ENCODE measurements around the gene FSTL5. TPM values are rescaled to one million over a fixed set of nuclear protein-coding genes. Genes with fewer than 3 reads are reported as not detected.

Gene FSTL5
- total RNA-seq, 1 donor from 2014 or later = not detected

DNA sequence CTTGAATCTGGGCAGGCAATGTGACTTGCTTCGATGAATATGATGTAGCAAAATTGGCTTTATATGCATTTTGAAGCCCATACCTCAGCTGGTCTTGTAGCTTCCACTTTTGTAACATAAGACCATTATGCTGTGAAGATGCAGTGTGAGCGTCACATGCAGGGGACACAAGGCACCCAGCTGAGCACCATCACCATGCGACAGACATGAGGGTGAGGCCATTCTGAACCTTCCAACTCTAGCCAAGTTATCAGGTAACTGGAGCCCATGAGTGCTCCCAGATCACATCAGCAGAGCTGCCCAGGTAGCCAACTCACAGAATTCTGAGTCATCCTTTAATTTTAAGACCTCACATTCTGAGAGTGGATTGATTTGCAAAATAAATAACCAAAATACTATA, 705.9 kb downstream of the FSTL5 start:
- intact Hi-C loops (cut with micrococcal nuclease) = no loop called here
- H3K27ac Mint-ChIP-seq = no peak overlapping the region
- H3K4me1 Mint-ChIP-seq (ENCODE audit: low read depth) = no peaks in the 10 kb centered on the region

DNA sequence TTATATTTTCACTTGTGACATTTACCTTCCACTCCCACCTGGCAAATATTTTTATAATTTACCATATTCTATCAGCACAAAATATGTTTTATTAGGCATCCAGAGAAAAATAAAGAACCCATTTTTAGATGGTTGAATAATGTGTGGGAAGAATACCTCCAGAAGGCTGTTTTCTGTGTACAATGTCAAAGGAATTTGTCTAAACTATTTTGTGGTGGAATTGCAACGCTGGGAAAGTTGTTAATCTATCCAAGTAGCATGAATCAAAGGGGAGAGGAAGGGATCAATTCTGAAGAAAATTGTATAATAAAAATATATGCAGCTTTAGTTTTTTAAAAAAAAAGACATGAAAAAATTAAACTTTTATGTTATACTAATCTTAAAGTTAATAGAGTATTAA, 706.5 kb downstream of the FSTL5 start:
- DNase-seq (ENCODE audit: low spot score) = no peak
- H3K27me3 Mint-ChIP-seq (ENCODE audit: low read depth) = no peaks in the 10 kb centered on the region
- no peaks in the 10 kb centered on the region for H3K36me3 Mint-ChIP-seq (ENCODE audit: low read depth)
- no peaks in the 10 kb centered on the region for H3K4me1 Mint-ChIP-seq (ENCODE audit: low read depth)
- peaks cover 4% of the 10 kb centered on the region for H3K9me3 Mint-ChIP-seq
- no peak overlapping the region for H3K4me3 Mint-ChIP-seq (ENCODE audit: low read depth)
- intact Hi-C loops (cut with micrococcal nuclease) = no loop called here
- H3K27ac Mint-ChIP-seq = no peak overlapping the region

More for the DNA sequence above, 705.9 kb downstream of the FSTL5 start:
- Mint-ChIP-seq H3K9me3 (peaks cover 4% of the 10 kb centered on the region), H3K36me3 (ENCODE audit: low read depth) (no peaks in the 10 kb centered on the region), H3K4me3 (ENCODE audit: low read depth) (no peak overlapping the region), H3K27me3 (ENCODE audit: low read depth) (no peaks in the 10 kb centered on the region)
- no peak for DNase-seq (ENCODE audit: low spot score)

GRCh38 chr4:161454860-161455259, 708.9 kb downstream of the FSTL5 start:
- H3K9me3 Mint-ChIP-seq = no peaks in the 10 kb centered on the region
- no peak for DNase-seq (ENCODE audit: low spot score)
- intact Hi-C loops (cut with micrococcal nuclease) = no loop called here
- no peaks in the 10 kb centered on the region for H3K36me3 Mint-ChIP-seq (ENCODE audit: low read depth)
- H3K27me3 Mint-ChIP-seq (ENCODE audit: low read depth) = no peaks in the 10 kb centered on the region
- no peak overlapping the region for H3K4me3 Mint-ChIP-seq (ENCODE audit: low read depth)
- no peak overlapping the region for H3K27ac Mint-ChIP-seq
- H3K4me1 Mint-ChIP-seq (ENCODE audit: low read depth) = no peaks in the 10 kb centered on the region

GRCh38 chr4:161448550-161449180, 715.1 kb downstream of the FSTL5 start:
- intact Hi-C loops (cut with micrococcal nuclease) = no loop called here

DNA sequence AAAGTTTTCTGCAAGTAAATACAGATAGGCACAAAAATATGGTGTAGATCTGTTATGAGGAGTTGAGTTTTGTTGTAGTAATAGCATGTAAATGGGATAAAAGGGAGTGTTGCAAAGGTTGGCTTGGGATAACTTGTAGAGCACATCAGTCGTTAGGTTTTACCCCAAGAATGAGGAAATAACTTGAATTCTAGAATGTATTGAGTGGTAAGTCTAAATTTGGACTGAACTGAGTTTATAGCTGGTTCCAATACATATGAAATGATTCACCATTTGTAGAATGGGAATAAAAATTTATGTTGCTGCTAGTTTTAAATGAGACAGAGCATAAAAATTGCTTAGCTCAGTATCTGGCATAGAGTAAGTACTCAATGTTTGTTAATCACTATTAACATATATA, 719.2 kb downstream of the FSTL5 start:
- Mint-ChIP-seq H3K9me3 (peaks cover 8% of the 10 kb centered on the region), H3K36me3 (ENCODE audit: low read depth) (no peaks in the 10 kb centered on the region), H3K4me3 (ENCODE audit: low read depth) (no peak overlapping the region), H3K27me3 (ENCODE audit: low read depth) (no peaks in the 10 kb centered on the region), H3K4me1 (ENCODE audit: low read depth) (no peaks in the 10 kb centered on the region), H3K27ac (no peak overlapping the region)
- intact Hi-C loops (cut with micrococcal nuclease) = no loop called here
- DNase-seq (ENCODE audit: low spot score) = no peak

More at GRCh38 chr4:161448550-161449180, 715.1 kb downstream of the FSTL5 start:
- H3K36me3 Mint-ChIP-seq (ENCODE audit: low read depth) = no peaks in the 10 kb centered on the region
- H3K4me1 Mint-ChIP-seq (ENCODE audit: low read depth) = no peaks in the 10 kb centered on the region
- H3K9me3 Mint-ChIP-seq = no peaks in the 10 kb centered on the region
- H3K27me3 Mint-ChIP-seq (ENCODE audit: low read depth) = no peaks in the 10 kb centered on the region
- no peak for DNase-seq (ENCODE audit: low spot score)
- no peak overlapping the region for H3K27ac Mint-ChIP-seq
- no peak overlapping the region for H3K4me3 Mint-ChIP-seq (ENCODE audit: low read depth)

DNA sequence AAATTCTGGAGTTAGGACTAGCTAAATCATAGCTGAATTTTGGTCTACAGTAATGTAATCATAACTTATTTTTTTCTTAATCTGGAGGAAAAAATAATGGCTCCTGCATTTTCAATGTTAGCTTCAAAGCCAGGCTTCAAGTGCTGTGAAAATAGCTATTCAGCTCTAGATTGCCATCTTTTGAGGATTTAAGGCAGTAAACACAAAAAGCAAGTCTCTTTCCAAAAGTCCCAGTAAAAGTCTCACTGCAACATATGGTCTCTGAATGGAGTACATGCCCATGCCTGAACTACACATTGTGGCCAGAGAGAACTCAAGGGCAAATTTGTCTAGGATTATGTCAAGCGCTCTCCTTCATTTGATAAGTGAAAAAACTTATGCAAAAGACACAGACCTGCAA, 720.9 kb downstream of the FSTL5 start:
- H3K27ac Mint-ChIP-seq = no peak overlapping the region
- no peaks in the 10 kb centered on the region for H3K27me3 Mint-ChIP-seq (ENCODE audit: low read depth)
- H3K36me3 Mint-ChIP-seq (ENCODE audit: low read depth) = no peaks in the 10 kb centered on the region
- no peak overlapping the region for H3K4me3 Mint-ChIP-seq (ENCODE audit: low read depth)
- peaks cover 8% of the 10 kb centered on the region for H3K9me3 Mint-ChIP-seq
- DNase-seq (ENCODE audit: low spot score) = no peak
- intact Hi-C loops (cut with micrococcal nuclease) = no loop called here
- H3K4me1 Mint-ChIP-seq (ENCODE audit: low read depth) = no peaks in the 10 kb centered on the region

- no peaks in the 10 kb centered on the region for H3K36me3 Mint-ChIP-seq (ENCODE audit: low read depth)
- H3K27me3 Mint-ChIP-seq (ENCODE audit: low read depth) = no peaks in the 10 kb centered on the region
- H3K4me3 Mint-ChIP-seq (ENCODE audit: low read depth) = no peak overlapping the region
- H3K9me3 Mint-ChIP-seq = peaks cover 11% of the 10 kb centered on the region
- DNase-seq (ENCODE audit: low spot score) = no peak
- H3K27ac Mint-ChIP-seq = no peak overlapping the region
- no peaks in the 10 kb centered on the region for H3K4me1 Mint-ChIP-seq (ENCODE audit: low read depth)
- intact Hi-C loops (cut with micrococcal nuclease) = no loop called here
These were observed 725.7 kb downstream of the FSTL5 start for GRCh38 chr4:161438096-161438495.

GRCh38 chr4:161428180-161428965, 735.4 kb downstream of the FSTL5 start:
- H3K27ac Mint-ChIP-seq = no peak overlapping the region
- peaks cover 35% of the 10 kb centered on the region for H3K9me3 Mint-ChIP-seq
- H3K4me1 Mint-ChIP-seq (ENCODE audit: low read depth) = no peaks in the 10 kb centered on the region
- intact Hi-C loops (cut with micrococcal nuclease) = no loop called here
- H3K4me3 Mint-ChIP-seq (ENCODE audit: low read depth) = no peak overlapping the region
- no peak for DNase-seq (ENCODE audit: low spot score)
- H3K36me3 Mint-ChIP-seq (ENCODE audit: low read depth) = no peaks in the 10 kb centered on the region
- no peaks in the 10 kb centered on the region for H3K27me3 Mint-ChIP-seq (ENCODE audit: low read depth)

DNA sequence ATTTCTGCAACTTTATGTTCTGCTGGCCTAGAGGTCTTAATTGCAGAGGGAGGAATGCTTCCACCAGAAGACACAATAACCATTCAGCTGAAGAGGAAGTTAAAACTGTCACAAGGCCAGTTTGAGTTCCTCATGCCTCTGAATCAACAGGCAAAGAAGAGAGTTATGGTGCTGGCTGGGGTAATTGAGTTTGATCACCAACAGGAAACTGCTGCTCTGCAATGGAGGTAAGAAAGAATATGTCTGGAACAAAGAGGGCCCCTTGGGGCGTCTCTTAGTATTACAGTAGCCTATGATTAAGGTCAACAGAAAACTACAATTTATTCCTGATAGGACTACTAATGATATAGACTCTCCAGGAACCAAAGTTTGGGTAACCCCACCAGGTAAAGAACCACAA, 744.0 kb downstream of the FSTL5 start:
- Mint-ChIP-seq H3K36me3 (ENCODE audit: low read depth) (no peaks in the 10 kb centered on the region), H3K9me3 (no peaks in the 10 kb centered on the region), H3K27me3 (ENCODE audit: low read depth) (no peaks in the 10 kb centered on the region), H3K27ac (no peak overlapping the region), H3K4me1 (ENCODE audit: low read depth) (no peaks in the 10 kb centered on the region), H3K4me3 (ENCODE audit: low read depth) (no peak overlapping the region)
- intact Hi-C loops (cut with micrococcal nuclease) = no loop called here
- DNase-seq (ENCODE audit: low spot score) = no peak

- intact Hi-C loops (cut with micrococcal nuclease) = no loop called here
- peaks cover 35% of the 10 kb centered on the region for H3K9me3 Mint-ChIP-seq
- no peaks in the 10 kb centered on the region for H3K4me1 Mint-ChIP-seq (ENCODE audit: low read depth)
- H3K27ac Mint-ChIP-seq = no peak overlapping the region
- H3K4me3 Mint-ChIP-seq (ENCODE audit: low read depth) = no peak overlapping the region
- no peaks in the 10 kb centered on the region for H3K36me3 Mint-ChIP-seq (ENCODE audit: low read depth)
- no peaks in the 10 kb centered on the region for H3K27me3 Mint-ChIP-seq (ENCODE audit: low read depth)
- no peak for DNase-seq (ENCODE audit: low spot score)
These were observed 751.9 kb downstream of the FSTL5 start for GRCh38 chr4:161411901-161412300.

- no peaks in the 10 kb centered on the region for H3K27me3 Mint-ChIP-seq (ENCODE audit: low read depth)
- no peaks in the 10 kb centered on the region for H3K4me1 Mint-ChIP-seq (ENCODE audit: low read depth)
- H3K4me3 Mint-ChIP-seq (ENCODE audit: low read depth) = no peak overlapping the region
- peaks cover 18% of the 10 kb centered on the region for H3K9me3 Mint-ChIP-seq
- intact Hi-C loops (cut with micrococcal nuclease) = no loop called here
- no peaks in the 10 kb centered on the region for H3K36me3 Mint-ChIP-seq (ENCODE audit: low read depth)
- DNase-seq (ENCODE audit: low spot score) = no peak
- H3K27ac Mint-ChIP-seq = no peak overlapping the region
These were observed 759.3 kb downstream of the FSTL5 start for GRCh38 chr4:161404346-161405110.

DNA sequence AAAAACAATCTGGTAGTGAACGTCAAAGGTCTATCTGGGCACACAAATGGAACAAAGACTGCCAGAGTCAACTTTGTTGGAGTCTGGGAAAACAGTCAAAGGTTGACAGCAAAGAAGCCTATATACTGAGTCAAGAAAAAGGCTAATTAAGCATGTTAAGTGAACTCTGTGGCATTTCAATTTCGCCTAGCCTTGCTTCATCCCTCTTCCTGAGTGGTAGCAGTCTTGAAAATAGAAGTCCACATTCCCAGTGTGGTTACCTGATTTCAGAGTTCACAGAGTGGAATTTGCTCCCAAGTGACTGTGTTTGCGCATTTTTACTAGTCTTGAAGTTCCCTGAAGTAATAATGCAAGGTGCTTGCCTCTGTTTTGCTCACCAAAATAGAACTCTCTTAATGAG, 760.0 kb downstream of the FSTL5 start:
- Mint-ChIP-seq H3K36me3 (ENCODE audit: low read depth) (no peaks in the 10 kb centered on the region), H3K4me1 (ENCODE audit: low read depth) (no peaks in the 10 kb centered on the region), H3K27ac (no peak overlapping the region), H3K4me3 (ENCODE audit: low read depth) (no peak overlapping the region), H3K9me3 (peaks cover 14% of the 10 kb centered on the region), H3K27me3 (ENCODE audit: low read depth) (no peaks in the 10 kb centered on the region)
- no peak for DNase-seq (ENCODE audit: low spot score)
- intact Hi-C loops (cut with micrococcal nuclease) = no loop called here

DNA sequence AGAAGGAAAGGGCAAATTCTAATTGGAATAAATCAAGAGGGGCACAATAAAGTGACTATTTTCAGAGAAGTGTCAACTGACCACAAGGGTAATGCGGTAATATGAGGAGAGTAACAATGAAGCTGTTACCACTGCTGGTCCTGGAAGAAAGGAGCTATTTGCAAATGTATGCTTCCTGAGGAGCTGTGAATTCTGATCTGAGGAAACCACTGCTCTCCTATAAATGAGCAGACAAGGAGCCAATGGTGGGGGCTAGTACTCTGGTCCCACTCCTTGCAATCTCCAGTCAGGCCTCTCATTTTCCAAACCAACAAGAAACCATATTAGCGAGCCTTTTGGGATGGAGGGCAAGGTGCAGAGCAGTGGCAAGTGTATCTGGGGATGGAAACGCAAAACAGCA, 770.2 kb downstream of the FSTL5 start:
- H3K27me3 Mint-ChIP-seq (ENCODE audit: low read depth) = no peaks in the 10 kb centered on the region
- H3K36me3 Mint-ChIP-seq (ENCODE audit: low read depth) = no peaks in the 10 kb centered on the region
- H3K4me1 Mint-ChIP-seq (ENCODE audit: low read depth) = no peaks in the 10 kb centered on the region
- intact Hi-C loops (cut with micrococcal nuclease) = no loop called here
- H3K27ac Mint-ChIP-seq = no peak overlapping the region
- no peaks in the 10 kb centered on the region for H3K9me3 Mint-ChIP-seq
- no peak overlapping the region for H3K4me3 Mint-ChIP-seq (ENCODE audit: low read depth)
- DNase-seq (ENCODE audit: low spot score) = no peak
